Endothelial cell of umbilical vein (primary cell): Measurements from ENCODE around the gene LRRC46. TPM values are rescaled to one million over a fixed set of nuclear protein-coding genes. Genes with fewer than 3 reads are reported as not detected.

Experiments used
- BruUV-seq: library from RNA; stranded (reverse); fragments of 400-500 nt; replicated peaks from 2 replicates; lab custom pipeline; 2021; lab: Mats Ljungman, UMichigan
- CTCF ChIA-PET: fragments of 300-600, 350-600 bp; sonication (Branson Sonifier 250); formaldehyde crosslinking; loops from one replicate; lab custom pipeline; 2021; ENCODE audit warnings: antibody characterized with exemption, inconsistent platforms; lab: Charles Lee
- POLR2A ChIA-PET: fragments of 300-600, 350-600 bp; sonication (Branson Sonifier 250); formaldehyde crosslinking; loops from one replicate; lab custom pipeline; 2021; ENCODE audit warnings: antibody characterized with exemption, inconsistent platforms; lab: Charles Lee
- DNase-seq: peaks from one replicate; pipeline ENCODE4 v3.0.0-alpha.2; 2011; ENCODE audit warnings: low read depth, low spot score
- FAIRE-seq: peaks from 2 replicates; lab custom pipeline; 2011; peaks lifted over from hg19 to GRCh38; lab: Jason Lieb, UNC
- H2AFZ ChIP-seq: 2 replicates; pipeline ENCODE4 v1.6.0; 2012; ENCODE audit warnings: low read depth, low read length, control low read depth, inconsistent platforms
- H3K27ac ChIP-seq: 2 replicates; pipeline ENCODE4 v1.5.1; 2011; ENCODE audit warnings: low read depth, mild to moderate bottlenecking, control low read depth, low read length, moderate library complexity; ENCODE audit not compliant: insufficient read depth
- H3K27me3 ChIP-seq, 2 experiments: 2 replicates each; pipeline versions ENCODE4 v1.6.0 to v1.6.1; 2011; ENCODE audit warnings: low read length in 2 of 2, mixed read lengths in 1 of 2; ENCODE audit not compliant: control insufficient read depth in 2 of 2, insufficient read depth in 2 of 2
- H3K36me3 ChIP-seq, 2 experiments: 2 replicates in 1 of 2; 3 replicates in 1 of 2; pipeline ENCODE4 v1.5.1; 2011; ENCODE audit warnings: low read length in 2 of 2, mild to moderate bottlenecking in 1 of 2, moderate library complexity in 1 of 2; ENCODE audit not compliant: control insufficient read depth in 2 of 2, insufficient read depth in 2 of 2; ENCODE audit errors: extremely low read depth in 1 of 2
- H3K4me1 ChIP-seq: 3 replicates; pipeline ENCODE4 v1.5.1; 2011; ENCODE audit warnings: mild to moderate bottlenecking, low read length; ENCODE audit not compliant: control insufficient read depth, insufficient read depth; ENCODE audit errors: extremely low read depth
- H3K4me2 ChIP-seq: 2 replicates; pipeline ENCODE4 v1.6.1; 2011; ENCODE audit warnings: low read length, control low read depth, mixed read lengths; ENCODE audit not compliant: insufficient read depth
- H3K4me3 ChIP-seq, 3 experiments: fragments of 200-600 bp in 1 of 3; sonication (generic), shearing (Covaris generic) in 1 of 3; replicated peaks in 1 of 3; 2 replicates each; pipeline ENCODE4 v1.5.1; 2011 to 2016; ENCODE audit warnings: control low read depth in 3 of 3, low read length in 3 of 3, mild to moderate bottlenecking in 2 of 3, inconsistent platforms in 1 of 3, low read depth in 1 of 3, moderate library complexity in 1 of 3; ENCODE audit not compliant: insufficient read depth in 1 of 3
- H3K79me2 ChIP-seq: 2 replicates; pipeline ENCODE4 v1.6.0; 2012; ENCODE audit warnings: low read length, inconsistent platforms; ENCODE audit not compliant: control insufficient read depth, insufficient read depth
- H3K9ac ChIP-seq: replicated peaks from 2 replicates; pipeline ENCODE3; 2011; ENCODE audit warnings: low read length, control low read depth; ENCODE audit not compliant: insufficient read depth; ENCODE audit errors: extremely low read depth
- H3K9me1 ChIP-seq: replicated peaks from 3 replicates; pipeline ENCODE4 v1.6.0; 2011; ENCODE audit warnings: mild to moderate bottlenecking, low read length; ENCODE audit not compliant: control insufficient read depth, insufficient read depth; ENCODE audit errors: extremely low read depth
- H3K9me3 ChIP-seq: replicated peaks from 2 replicates; pipeline ENCODE4 v1.5.1; 2012; ENCODE audit warnings: low read length, inconsistent platforms; ENCODE audit not compliant: control insufficient read depth, insufficient read depth
- H4K20me1 ChIP-seq: replicated peaks from 2 replicates; pipeline ENCODE3; 2011; ENCODE audit warnings: mild to moderate bottlenecking, low read length; ENCODE audit not compliant: control insufficient read depth, insufficient read depth; ENCODE audit errors: extremely low read depth
- EZH2 ChIP-seq: IDR thresholded peaks from 2 replicates; pipeline ENCODE4 v1.6.1; 2012; ENCODE audit warnings: borderline replicate concordance, low read depth, mild to moderate bottlenecking, moderate library complexity, low read length, inconsistent platforms; ENCODE audit not compliant: severe bottlenecking
- JUN ChIP-seq: IDR thresholded peaks from 2 replicates; pipeline ENCODE4 v1.6.1; 2011; ENCODE audit warnings: borderline replicate concordance, low read depth; ENCODE audit not compliant: insufficient read length, insufficient read depth
- MYC ChIP-seq: IDR thresholded peaks from one replicate; pipeline ENCODE4 v1.6.1; 2011; ENCODE audit warnings: mild to moderate bottlenecking, low read depth, low read length
- dilution Hi-C: fragments of 300-500 bp; cut with MboI; formaldehyde crosslinking; loops from one replicate; pipeline ENCODE4 v1.15.0; 2019; ENCODE audit warnings: low sequenced_read_pairs; ENCODE audit not compliant: extremely low pct_ligation_motif_present
- intact Hi-C: fragments of 100-400 bp; cut with micrococcal nuclease; formaldehyde crosslinking; loops from one replicate; pipeline ENCODE4 v1.10.0; 2022
- polyA plus RNA-seq, 4 experiments: library from polyadenylated mRNA; depleted of rRNA in 3 of 4; stranded (reverse) in 3 of 4; unstranded in 1 of 4; fragments of >200 nt; gene quantifications; 2 replicates each; pipeline versions ENCODE4 v1.2.1 to v1.2.3, GENCODE V29; 2011 to 2012; ENCODE audit warnings: missing spikeins in 1 of 4
- total RNA-seq: library from RNA; stranded (reverse); gene quantifications from 2 replicates; pipeline ENCODE4 v1.2.3, GENCODE V29; 2021
- TF ChIP-seq, protein P1 (sequence below), 2 donors: IDR thresholded peaks; 1 replicate in 1 of 2; 2 replicates in 1 of 2; pipeline ENCODE4 v1.5.1; 2011; ENCODE audit warnings: low read length in 2 of 2, mild to moderate bottlenecking in 2 of 2, moderate library complexity in 2 of 2, control low read depth in 1 of 2, inconsistent platforms in 1 of 2, low read depth in 1 of 2; ENCODE audit not compliant: insufficient read depth in 1 of 2; ENCODE audit errors: extremely low read depth in 1 of 2

Gene LRRC46
- total and polyA plus RNA-seq, 2 donors (not counting 3 experiments of a cell fraction or from before 2014, with no cell fraction given) = 0.36 to 0.42 TPM

DNA sequence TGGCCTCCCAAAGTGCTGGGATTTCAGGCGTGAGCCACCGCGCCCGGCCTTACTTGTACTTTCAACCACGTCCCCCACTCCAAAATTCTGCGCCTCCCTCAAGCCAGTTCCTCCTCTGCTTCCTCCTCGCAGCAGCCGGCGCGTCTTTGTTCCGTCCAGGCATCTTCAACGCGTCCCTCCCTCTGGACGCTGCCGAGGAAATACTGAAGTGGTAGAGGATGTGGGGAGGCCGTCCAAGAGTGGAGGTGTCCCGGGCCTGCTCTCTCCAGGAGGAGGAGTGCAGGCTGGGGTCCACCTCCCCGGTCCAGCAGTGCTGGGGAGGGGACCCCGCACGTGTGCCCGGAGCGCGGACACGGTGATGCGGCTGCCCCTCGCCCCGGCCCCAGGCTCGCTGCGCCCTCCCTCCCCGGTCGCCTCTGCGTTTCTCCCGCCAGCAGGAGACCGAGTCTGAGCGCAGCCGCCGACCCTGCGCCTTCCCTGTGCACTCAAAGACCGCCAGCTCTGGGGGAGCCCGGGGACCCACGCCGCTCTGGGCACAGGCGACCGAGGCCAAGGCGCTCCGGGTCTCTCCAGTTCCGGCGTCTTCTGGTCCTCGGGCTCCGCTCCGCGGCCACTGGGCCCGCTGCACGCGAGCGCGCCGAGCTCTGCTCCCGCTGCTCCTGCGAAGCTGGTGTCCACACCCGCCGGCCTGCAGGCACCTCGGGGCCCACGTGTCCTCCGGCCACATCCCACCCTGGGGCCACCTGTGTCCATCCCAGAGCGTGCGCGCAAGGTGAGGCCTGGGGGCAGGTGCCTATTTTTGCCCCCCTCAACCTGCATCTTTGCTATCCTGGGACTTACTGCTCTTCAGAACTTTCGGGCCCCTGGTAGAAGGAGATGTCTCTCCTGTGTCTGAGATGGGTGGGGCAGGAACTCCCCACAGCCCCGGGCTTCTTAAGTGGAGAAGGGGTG is 41.6 kb upstream of the LRRC46 start:
- DNase-seq (peak; percentile 35), FAIRE-seq (peak; percentile 18)
- Histone ChIP-seq H3K4me3 (peak overlapping the region in 2 of 3 experiments; percentile 6 to 12), H3K79me2 (no peaks in the 10 kb centered on the region), H3K27ac (no peak overlapping the region), H3K4me2 (peak overlapping the region; percentile 51), H3K36me3 (no peaks in the 10 kb centered on the region), H3K9ac (no peak overlapping the region), H2AFZ (peak overlapping the region; percentile 59), H3K9me3 (no peaks in the 10 kb centered on the region), H3K4me1 (peaks cover 5% of the 10 kb centered on the region), H3K9me1 (no peaks in the 10 kb centered on the region), H3K27me3 (peaks cover 25 to 58% of the 10 kb centered on the region in 2 experiments), H4K20me1 (no peaks in the 10 kb centered on the region)
- intact Hi-C loops (no loop called here), dilution Hi-C loops (no loop called here)
- ChIA-PET POLR2A (no interaction called here), CTCF (interaction anchor here (0.6 to 1.1 kb wide), 14 partner anchors 8 to 126 kb away, joined by 3 to 13 read pairs (median 4); partner anchors contain the start of gene TBX21)
- BruUV-seq = no TSS peak
- TF ChIP-seq EZH2 = peak; percentile 71
- no peak for TF ChIP-seq JUN
- no peak for TF ChIP-seq MYC
- TF ChIP-seq, protein P1, sequence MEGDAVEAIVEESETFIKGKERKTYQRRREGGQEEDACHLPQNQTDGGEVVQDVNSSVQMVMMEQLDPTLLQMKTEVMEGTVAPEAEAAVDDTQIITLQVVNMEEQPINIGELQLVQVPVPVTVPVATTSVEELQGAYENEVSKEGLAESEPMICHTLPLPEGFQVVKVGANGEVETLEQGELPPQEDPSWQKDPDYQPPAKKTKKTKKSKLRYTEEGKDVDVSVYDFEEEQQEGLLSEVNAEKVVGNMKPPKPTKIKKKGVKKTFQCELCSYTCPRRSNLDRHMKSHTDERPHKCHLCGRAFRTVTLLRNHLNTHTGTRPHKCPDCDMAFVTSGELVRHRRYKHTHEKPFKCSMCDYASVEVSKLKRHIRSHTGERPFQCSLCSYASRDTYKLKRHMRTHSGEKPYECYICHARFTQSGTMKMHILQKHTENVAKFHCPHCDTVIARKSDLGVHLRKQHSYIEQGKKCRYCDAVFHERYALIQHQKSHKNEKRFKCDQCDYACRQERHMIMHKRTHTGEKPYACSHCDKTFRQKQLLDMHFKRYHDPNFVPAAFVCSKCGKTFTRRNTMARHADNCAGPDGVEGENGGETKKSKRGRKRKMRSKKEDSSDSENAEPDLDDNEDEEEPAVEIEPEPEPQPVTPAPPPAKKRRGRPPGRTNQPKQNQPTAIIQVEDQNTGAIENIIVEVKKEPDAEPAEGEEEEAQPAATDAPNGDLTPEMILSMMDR (IDR thresholded peaks at IDR 0.05; ENCODE audit: extremely low read depth in 1 of 2, insufficient read depth in 1 of 2, low read depth in 1 of 2, low read length in 2 of 2) = peak; percentile 27 to 69
